Parathyroid adenoma (tissue), 2 donors: ENCODE measurements around the gene CTBP2.
"Not testable (repeated sequence)": the region's sequence is repeated elsewhere in the genome, so short reads cannot be mapped to it uniquely, and the experiment has no call there.

Source experiments
- H2AFZ ChIP-seq: fragments of 300-600 bp; sonication (generic); one replicate; pipeline ENCODE4 v1.7.0; 2017; ENCODE audit warnings: antibody characterized with exemption, mild to moderate bottlenecking
- H3K27ac ChIP-seq: fragments of 300-600 bp; sonication (generic); one replicate; pipeline ENCODE4 v1.7.0; 2017
- H3K27me3 ChIP-seq: fragments of 300-600 bp; sonication (generic); one replicate; pipeline ENCODE4 v1.7.0; 2017; ENCODE audit warnings: low read length; ENCODE audit not compliant: control insufficient read depth, insufficient read depth
- H3K36me3 ChIP-seq: fragments of 300-600 bp; sonication (generic); one replicate; pipeline ENCODE4 v1.7.0; 2017; ENCODE audit warnings: low read length; ENCODE audit not compliant: control insufficient read depth, insufficient read depth
- H3K4me1 ChIP-seq: fragments of 300-600 bp; sonication (generic); one replicate; pipeline ENCODE4 v1.7.0; 2017; ENCODE audit warnings: control low read depth
- H3K4me2 ChIP-seq: fragments of 300-600 bp; sonication (generic); one replicate; pipeline ENCODE4 v1.7.0; 2017; ENCODE audit warnings: low read length
- H3K4me3 ChIP-seq: fragments of 300-600 bp; sonication (generic); one replicate; pipeline ENCODE4 v1.7.0; 2017; ENCODE audit warnings: low read depth, low read length
- H3K79me2 ChIP-seq: fragments of 300-600 bp; sonication (generic); one replicate; pipeline ENCODE4 v1.7.0; 2017; ENCODE audit warnings: control low read depth
- H3K9ac ChIP-seq: fragments of 300-600 bp; sonication (generic); one replicate; pipeline ENCODE4 v1.7.0; 2017; ENCODE audit warnings: mild to moderate bottlenecking
- H3K9me3 ChIP-seq: fragments of 300-600 bp; sonication (generic); one replicate; pipeline ENCODE4 v1.7.0; 2017; ENCODE audit warnings: low read length; ENCODE audit not compliant: control insufficient read depth
- TF ChIP-seq, protein P1 (sequence below): fragments of 300-600 bp; sonication (generic); IDR thresholded peaks from one replicate; pipeline ENCODE4 v1.7.0; 2017; ENCODE audit warnings: antibody characterized with exemption, mild to moderate bottlenecking
- donor health status: primary hyperparathyroidism.

The CTBP2 gene

DNA sequence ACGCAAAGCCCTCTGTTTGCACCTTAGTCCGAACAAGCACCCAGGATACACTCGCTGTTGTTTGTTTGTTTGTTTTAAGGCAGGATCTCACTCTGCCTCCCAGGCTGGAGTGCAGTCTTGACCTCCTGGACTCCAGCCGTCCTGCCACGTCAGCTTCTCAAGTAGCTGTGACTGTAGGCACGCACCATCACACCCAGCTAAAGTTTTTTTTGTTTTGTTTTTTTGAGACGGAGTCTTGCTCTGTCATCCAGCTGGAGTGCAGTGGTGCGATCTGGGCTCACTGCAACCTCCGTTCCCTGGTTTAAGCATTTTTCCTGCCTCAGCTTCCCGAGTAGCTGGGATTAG lies 76.8 kb downstream of the CTBP2 start:
- Histone ChIP-seq H3K27ac (no peak overlapping the region), H3K79me2 (peaks cover 33% of the 10 kb centered on the region), H3K27me3 (no peaks in the 10 kb centered on the region), H3K36me3 (no peaks in the 10 kb centered on the region), H2AFZ (no peak overlapping the region), H3K4me1 (peaks cover 10% of the 10 kb centered on the region), H3K4me3 (no peak overlapping the region), H3K9ac (no peak overlapping the region), H3K4me2 (no peak overlapping the region), H3K9me3 (no peaks in the 10 kb centered on the region)
- TF ChIP-seq, protein P1, sequence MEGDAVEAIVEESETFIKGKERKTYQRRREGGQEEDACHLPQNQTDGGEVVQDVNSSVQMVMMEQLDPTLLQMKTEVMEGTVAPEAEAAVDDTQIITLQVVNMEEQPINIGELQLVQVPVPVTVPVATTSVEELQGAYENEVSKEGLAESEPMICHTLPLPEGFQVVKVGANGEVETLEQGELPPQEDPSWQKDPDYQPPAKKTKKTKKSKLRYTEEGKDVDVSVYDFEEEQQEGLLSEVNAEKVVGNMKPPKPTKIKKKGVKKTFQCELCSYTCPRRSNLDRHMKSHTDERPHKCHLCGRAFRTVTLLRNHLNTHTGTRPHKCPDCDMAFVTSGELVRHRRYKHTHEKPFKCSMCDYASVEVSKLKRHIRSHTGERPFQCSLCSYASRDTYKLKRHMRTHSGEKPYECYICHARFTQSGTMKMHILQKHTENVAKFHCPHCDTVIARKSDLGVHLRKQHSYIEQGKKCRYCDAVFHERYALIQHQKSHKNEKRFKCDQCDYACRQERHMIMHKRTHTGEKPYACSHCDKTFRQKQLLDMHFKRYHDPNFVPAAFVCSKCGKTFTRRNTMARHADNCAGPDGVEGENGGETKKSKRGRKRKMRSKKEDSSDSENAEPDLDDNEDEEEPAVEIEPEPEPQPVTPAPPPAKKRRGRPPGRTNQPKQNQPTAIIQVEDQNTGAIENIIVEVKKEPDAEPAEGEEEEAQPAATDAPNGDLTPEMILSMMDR: no peak

DNA sequence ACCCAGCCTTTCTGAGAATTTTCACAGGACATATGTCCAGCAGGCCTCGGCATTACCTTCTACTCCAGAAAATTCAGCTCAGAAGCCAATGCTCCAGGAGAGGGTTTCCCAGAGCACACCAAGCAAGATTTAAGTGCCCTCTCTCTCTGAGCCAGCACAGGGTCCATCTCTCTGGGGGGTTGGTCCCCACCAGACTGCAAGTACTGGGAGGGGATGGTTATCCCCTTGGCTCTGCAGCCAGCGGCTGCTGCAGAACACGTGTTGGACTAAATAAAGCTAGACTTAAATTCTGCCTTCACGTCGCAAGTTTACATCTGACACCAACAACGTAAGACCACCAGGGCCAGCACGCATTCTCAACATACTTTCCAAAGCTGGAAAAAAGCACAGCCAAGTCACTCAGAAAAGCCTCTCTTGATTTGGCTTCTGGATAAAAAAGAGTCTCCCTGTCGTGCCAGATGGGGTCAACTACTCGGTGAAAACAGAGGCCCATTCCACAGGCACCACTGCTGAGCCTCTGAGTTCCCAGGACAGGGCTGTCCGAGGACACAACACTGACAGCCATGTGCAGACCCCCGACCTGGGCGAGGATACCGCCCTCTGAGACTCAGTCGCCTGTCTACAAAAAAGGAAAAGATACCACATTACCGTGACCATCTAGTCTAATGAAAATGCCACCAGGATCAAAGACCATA lies 77.3 kb downstream of the CTBP2 start:
- Histone ChIP-seq H3K4me3 (no peak overlapping the region), H3K4me1 (peaks cover 10% of the 10 kb centered on the region), H3K27ac (no peak overlapping the region), H3K27me3 (no peaks in the 10 kb centered on the region), H2AFZ (no peak overlapping the region), H3K4me2 (no peak overlapping the region), H3K9me3 (no peaks in the 10 kb centered on the region), H3K36me3 (no peaks in the 10 kb centered on the region), H3K79me2 (peaks cover 36% of the 10 kb centered on the region), H3K9ac (no peak overlapping the region)
- TF ChIP-seq, protein P1: no peak

DNA sequence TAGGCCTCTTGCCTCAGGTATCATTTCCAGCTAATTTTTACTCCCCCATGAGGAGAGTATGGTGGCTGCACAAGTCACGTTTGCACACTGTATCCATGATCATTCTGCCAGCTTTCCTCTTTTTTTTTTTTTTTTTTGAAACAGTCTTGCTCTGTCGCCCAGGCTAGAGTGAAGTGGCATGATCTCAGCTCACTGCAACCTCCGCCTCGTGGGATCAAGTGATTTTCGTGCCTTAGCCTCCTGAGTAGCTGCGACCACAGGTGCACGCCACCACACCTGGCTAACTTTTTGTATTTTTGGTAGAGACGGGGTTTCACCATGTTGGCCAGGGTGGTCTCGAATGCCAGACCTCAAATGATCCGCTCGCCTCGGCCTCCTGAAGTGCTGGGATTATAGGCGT lies 77.9 kb downstream of the CTBP2 start:
- not testable (repeated sequence) for H3K4me1 ChIP-seq, H3K9ac ChIP-seq

DNA sequence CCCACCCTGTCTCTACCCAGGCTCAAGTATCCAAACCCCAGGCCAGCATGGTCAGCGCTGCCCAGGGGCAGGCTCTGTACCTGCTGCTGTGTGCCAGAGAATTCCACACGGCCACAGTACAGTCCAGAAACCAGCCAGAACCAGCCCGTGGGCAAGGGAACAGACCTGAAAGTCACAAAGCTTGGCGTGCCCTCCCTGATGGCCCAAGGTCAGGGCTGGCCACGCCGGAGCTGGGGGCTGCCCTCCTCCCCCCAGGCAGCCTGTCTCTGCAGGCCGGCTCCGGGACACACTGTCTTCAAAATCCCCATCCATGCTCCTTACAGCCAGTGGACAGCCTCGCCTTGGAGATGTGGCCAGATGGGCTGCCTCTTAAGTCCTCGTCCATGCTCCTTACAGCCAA lies 78.4 kb downstream of the CTBP2 start:
- peaks cover 42% of the 10 kb centered on the region for H3K79me2 ChIP-seq
- H3K9ac ChIP-seq: no peak overlapping the region
- no peak overlapping the region for H2AFZ ChIP-seq
- H3K27me3 ChIP-seq: no peaks in the 10 kb centered on the region
- H3K4me2 ChIP-seq: no peak overlapping the region
- H3K9me3 ChIP-seq: no peaks in the 10 kb centered on the region
- no peak overlapping the region for H3K4me3 ChIP-seq
- TF ChIP-seq, protein P1: no peak
- H3K27ac ChIP-seq: no peak overlapping the region
- H3K4me1 ChIP-seq: peaks cover 10% of the 10 kb centered on the region
- H3K36me3 ChIP-seq: no peaks in the 10 kb centered on the region

More for the DNA sequence above, 77.9 kb downstream of the CTBP2 start:
- not testable (repeated sequence) for H3K27ac ChIP-seq, H3K4me3 ChIP-seq, H3K9me3 ChIP-seq, H3K27me3 ChIP-seq, H3K4me2 ChIP-seq, H3K36me3 ChIP-seq, H2AFZ ChIP-seq
- H3K79me2 ChIP-seq: peaks cover 40% of the 10 kb centered on the region

DNA sequence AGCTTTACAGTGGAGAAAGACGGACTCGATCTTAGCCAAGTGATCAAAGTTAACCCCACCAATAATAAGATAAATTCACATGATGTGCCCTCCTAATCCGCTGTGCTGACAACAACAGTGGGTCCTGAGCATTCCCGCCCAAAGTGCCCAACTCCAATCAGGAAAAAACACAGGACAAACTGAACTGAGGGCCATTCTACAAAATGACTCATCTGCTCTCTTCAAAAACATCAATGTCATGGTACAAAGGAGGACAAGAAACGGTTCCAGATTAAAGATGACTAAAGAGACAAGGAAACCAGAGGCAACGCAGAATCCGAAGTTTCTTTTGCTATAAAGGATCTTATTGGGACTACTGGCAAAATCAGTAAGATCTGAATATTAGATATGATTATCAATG lies 79.4 kb downstream of the CTBP2 start:
- Histone ChIP-seq H3K4me3 (no peak overlapping the region), H3K4me1 (peaks cover 9% of the 10 kb centered on the region), H2AFZ (no peak overlapping the region), H3K27ac (no peak overlapping the region), H3K9ac (no peak overlapping the region), H3K27me3 (no peaks in the 10 kb centered on the region), H3K4me2 (no peak overlapping the region), H3K9me3 (no peaks in the 10 kb centered on the region), H3K79me2 (peaks cover 45% of the 10 kb centered on the region), H3K36me3 (no peaks in the 10 kb centered on the region)
- TF ChIP-seq, protein P1: no peak
